H9 (cell line): ENCODE results near the gene KRT34. TPM values are rescaled to one million over a fixed set of nuclear protein-coding genes. Genes with fewer than 3 reads are reported as not detected.
"Not testable (repeated sequence)": the region's sequence is repeated elsewhere in the genome, so short reads cannot be mapped to it uniquely, and the experiment has no call there.

Experiments used
- DNase-seq: peaks from one replicate; pipeline ENCODE4 v3.0.0-alpha.2; 2017
- H2AFZ ChIP-seq: one replicate; pipeline ENCODE4 v1.6.1; 2013; ENCODE audit warnings: mild to moderate bottlenecking, low read length, control low read depth, moderate library complexity
- H2AK5ac ChIP-seq: 2 replicates; pipeline ENCODE4 v1.6.1; 2013; ENCODE audit warnings: low read length, control low read depth, mixed read lengths; ENCODE audit not compliant: insufficient read length
- H2BK120ac ChIP-seq: one replicate; pipeline ENCODE4 v1.6.1; 2013; ENCODE audit warnings: low read depth, mild to moderate bottlenecking, low read length, control low read depth, inconsistent platforms; ENCODE audit not compliant: poor library complexity, severe bottlenecking
- H2BK12ac ChIP-seq: 2 replicates; pipeline ENCODE4 v1.6.1; 2013; ENCODE audit warnings: low read length, control low read depth, mixed read lengths, low read depth; ENCODE audit not compliant: insufficient read length
- H2BK15ac ChIP-seq: 2 replicates; pipeline ENCODE4 v1.6.1; 2013; ENCODE audit warnings: low read depth, low read length, control low read depth
- H2BK20ac ChIP-seq: one replicate; pipeline ENCODE4 v1.6.1; 2013; ENCODE audit warnings: low read depth, mild to moderate bottlenecking, low read length, control low read depth, inconsistent platforms; ENCODE audit not compliant: poor library complexity, severe bottlenecking
- H2BK5ac ChIP-seq: 2 replicates; pipeline ENCODE4 v1.6.1; 2013; ENCODE audit warnings: low read length, control low read depth, mixed read lengths; ENCODE audit not compliant: insufficient read length
- H3K14ac ChIP-seq: 2 replicates; pipeline ENCODE4 v1.6.1; 2013; ENCODE audit warnings: low read length, control low read depth; ENCODE audit not compliant: insufficient read depth
- H3K18ac ChIP-seq: 2 replicates; pipeline ENCODE4 v1.6.1; 2013; ENCODE audit warnings: low read depth, mild to moderate bottlenecking, mixed read lengths, low read length, control low read depth; ENCODE audit not compliant: insufficient read length
- H3K23ac ChIP-seq: 2 replicates; pipeline ENCODE4 v1.6.1; 2013; ENCODE audit warnings: low read length, control low read depth, mixed read lengths, low read depth; ENCODE audit not compliant: insufficient read length
- H3K23me2 ChIP-seq: 2 replicates; pipeline ENCODE4 v1.6.1; 2013; ENCODE audit warnings: low read depth, mild to moderate bottlenecking, mixed read lengths, low read length, control low read depth; ENCODE audit not compliant: insufficient read length, poor library complexity, severe bottlenecking
- H3K27ac ChIP-seq: 2 replicates; pipeline ENCODE4 v1.5.1; 2013; ENCODE audit warnings: low read length, control low read depth, mixed read lengths, low read depth; ENCODE audit not compliant: insufficient read length
- H3K27me3 ChIP-seq: 2 replicates; pipeline ENCODE4 v1.6.1; 2013; ENCODE audit warnings: low read length, control low read depth, inconsistent platforms; ENCODE audit not compliant: insufficient read depth
- H3K4ac ChIP-seq: 2 replicates; pipeline ENCODE4 v1.6.1; 2013; ENCODE audit warnings: low read depth, mild to moderate bottlenecking, control low read depth, inconsistent platforms, low read length, moderate library complexity
- H3K4me1 ChIP-seq: 2 replicates; pipeline ENCODE4 v1.6.1; 2013; ENCODE audit warnings: low read length, control low read depth, inconsistent platforms; ENCODE audit not compliant: insufficient read depth
- H3K4me2 ChIP-seq: 2 replicates; pipeline ENCODE4 v1.6.1; 2013; ENCODE audit warnings: low read length, control low read depth, mixed read lengths; ENCODE audit not compliant: insufficient read length, insufficient read depth
- H3K56ac ChIP-seq: 2 replicates; pipeline ENCODE4 v1.6.1; 2013; ENCODE audit warnings: low read depth, mild to moderate bottlenecking, mixed read lengths, low read length, control low read depth; ENCODE audit not compliant: insufficient read length
- H3K79me1 ChIP-seq: 2 replicates; pipeline ENCODE4 v1.6.1; 2013; ENCODE audit warnings: low read depth, mild to moderate bottlenecking, moderate library complexity, low read length, control low read depth, inconsistent platforms; ENCODE audit not compliant: insufficient read depth, poor library complexity, severe bottlenecking
- H3K79me2 ChIP-seq: 2 replicates; pipeline ENCODE4 v1.6.1; 2013; ENCODE audit warnings: low read length, control low read depth, inconsistent platforms; ENCODE audit not compliant: insufficient read depth
- H3K9ac ChIP-seq: 2 replicates; pipeline ENCODE4 v1.6.1; 2013; ENCODE audit warnings: low read length, control low read depth, mixed read lengths; ENCODE audit not compliant: insufficient read length; ENCODE audit errors: extremely low read depth
- H3K9me3 ChIP-seq: one replicate; pipeline ENCODE4 v1.6.1; 2013; ENCODE audit warnings: low read depth, low read length, inconsistent platforms; ENCODE audit not compliant: control insufficient read depth
- H3T11ph ChIP-seq: one replicate; pipeline ENCODE4 v1.6.1; 2013; ENCODE audit warnings: mild to moderate bottlenecking, low read length, control low read depth, inconsistent platforms
- H4K20me1 ChIP-seq: one replicate; pipeline ENCODE4 v1.6.1; 2013; ENCODE audit not compliant: control insufficient read depth, insufficient read length, insufficient read depth
- H4K5ac ChIP-seq: 2 replicates; pipeline ENCODE4 v1.6.1; 2013; ENCODE audit warnings: low read depth, mild to moderate bottlenecking, mixed read lengths, low read length, control low read depth; ENCODE audit not compliant: insufficient read length
- H4K8ac ChIP-seq: replicated peaks from 2 replicates; pipeline ENCODE4 v1.6.1; 2013; ENCODE audit warnings: low read length, control low read depth, mixed read lengths, low read depth; ENCODE audit not compliant: insufficient read length
- H4K91ac ChIP-seq: 2 replicates; pipeline ENCODE4 v1.6.1; 2013; ENCODE audit warnings: low read depth, mild to moderate bottlenecking, moderate library complexity, mixed read lengths, low read length, control low read depth; ENCODE audit not compliant: insufficient read length
- H3K27ac Mint-ChIP-seq, 3 experiments: 2 replicates in 2 of 3; 3 replicates in 1 of 3; pipeline ENCODE4 v1.8.0; 2020 to 2021; ENCODE audit warnings: mixed read lengths in 3 of 3, mild to moderate bottlenecking in 1 of 3, moderate library complexity in 1 of 3
- H3K27me3 Mint-ChIP-seq: 2 replicates; pipeline ENCODE4 v1.8.0; 2021; ENCODE audit warnings: low read depth, mild to moderate bottlenecking, moderate library complexity, mixed read lengths
- H3K36me3 Mint-ChIP-seq, 3 experiments: 2 replicates in 2 of 3; 3 replicates in 1 of 3; pipeline ENCODE4 v1.8.0; 2020 to 2021; ENCODE audit warnings: low read depth in 3 of 3, mixed read lengths in 3 of 3; ENCODE audit not compliant: insufficient read depth in 1 of 3
- H3K4me1 Mint-ChIP-seq, 2 experiments: 2 replicates each; pipeline ENCODE4 v1.8.0; 2020; ENCODE audit warnings: mixed read lengths in 2 of 2
- H3K4me3 Mint-ChIP-seq, 2 experiments: 2 replicates in 1 of 2; 3 replicates in 1 of 2; pipeline ENCODE4 v1.8.0; 2020 to 2021; ENCODE audit warnings: mild to moderate bottlenecking in 2 of 2, mixed read lengths in 2 of 2, moderate library complexity in 1 of 2
- H3K9me3 Mint-ChIP-seq, 2 experiments: 2 replicates in 1 of 2; 3 replicates in 1 of 2; pipeline ENCODE4 v1.8.0; 2020; ENCODE audit warnings: mild to moderate bottlenecking in 2 of 2, mixed read lengths in 2 of 2, moderate library complexity in 1 of 2
- WGBS: extraction: QIAGEN DNeasy Blood & Tissue Kit; methylation state at CpG from one replicate; pipeline ENCODE4 v1.1.7; 2013; ENCODE audit warnings: missing lambda C conversion rate, low lambda C conversion rate, mixed read lengths; ENCODE audit not compliant: insufficient read length; ENCODE audit errors: extremely low coverage; 5-methylcytosine and 5-hydroxymethylcytosine counted together
- long read RNA-seq: library from polyadenylated mRNA; unstranded; transcript quantifications from one replicate; pipeline ENCODE4 v2.0.0, GENCODE V29; 2020
- total RNA-seq: library from RNA; stranded (reverse); gene quantifications from 2 replicates; pipeline ENCODE4 v1.2.1, GENCODE V29; 2021

The KRT34 gene
- total RNA-seq = not detected in 2 replicates
- long read RNA-seq = 0 reads

DNA sequence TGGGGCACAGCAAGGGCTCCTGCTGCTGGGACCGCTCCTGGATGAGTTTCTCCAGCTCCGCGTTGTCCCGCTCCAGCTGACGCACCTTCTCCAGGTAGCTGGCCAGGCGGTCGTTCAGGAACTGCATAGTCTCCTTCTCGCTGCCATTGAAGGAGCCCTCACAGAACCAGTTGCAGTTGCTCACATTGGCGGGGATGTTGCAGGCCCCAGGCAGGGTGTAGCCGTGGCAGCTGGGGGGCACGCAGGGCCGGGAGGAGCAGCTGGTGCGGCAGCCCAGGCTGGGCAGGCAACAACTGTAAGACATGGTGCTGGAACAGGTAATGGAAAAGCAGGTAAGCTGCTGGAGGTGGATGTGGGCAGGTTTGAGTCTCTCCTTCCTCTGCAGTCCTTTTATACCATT lies at the start of gene KRT34:
KRT34 (minus strand) TSS at position 364 of the 400 bp plus-strand sequence; CDS start at position 304, 60 bp downstream.
- not testable (repeated sequence) for H3K4me1 Mint-ChIP-seq, H3K79me2 ChIP-seq, H3K27me3 Mint-ChIP-seq, H2AK5ac ChIP-seq, H4K91ac ChIP-seq, H3K23ac ChIP-seq, H2BK5ac ChIP-seq, H3K27ac Mint-ChIP-seq, H3K36me3 Mint-ChIP-seq, H4K20me1 ChIP-seq, DNase-seq, H2BK120ac ChIP-seq, H2AFZ ChIP-seq, H3K56ac ChIP-seq, H4K8ac ChIP-seq, H3K4ac ChIP-seq, H3K9ac ChIP-seq, H3K79me1 ChIP-seq, H3K23me2 ChIP-seq, H3K14ac ChIP-seq, H4K5ac ChIP-seq, H3K27me3 ChIP-seq, H2BK12ac ChIP-seq, H3K4me3 Mint-ChIP-seq, H3T11ph ChIP-seq, H3K18ac ChIP-seq, H3K9me3 ChIP-seq, H3K4me1 ChIP-seq, H3K4me2 ChIP-seq, H2BK20ac ChIP-seq, H3K27ac ChIP-seq, H2BK15ac ChIP-seq
- peaks cover 0 to 11% of the 10 kb centered on the region in 2 experiments; a peak in 3 of 5 replicates for H3K9me3 Mint-ChIP-seq
- no CpG with 5 or more reads among the region's 13 CpGs for WGBS

DNA sequence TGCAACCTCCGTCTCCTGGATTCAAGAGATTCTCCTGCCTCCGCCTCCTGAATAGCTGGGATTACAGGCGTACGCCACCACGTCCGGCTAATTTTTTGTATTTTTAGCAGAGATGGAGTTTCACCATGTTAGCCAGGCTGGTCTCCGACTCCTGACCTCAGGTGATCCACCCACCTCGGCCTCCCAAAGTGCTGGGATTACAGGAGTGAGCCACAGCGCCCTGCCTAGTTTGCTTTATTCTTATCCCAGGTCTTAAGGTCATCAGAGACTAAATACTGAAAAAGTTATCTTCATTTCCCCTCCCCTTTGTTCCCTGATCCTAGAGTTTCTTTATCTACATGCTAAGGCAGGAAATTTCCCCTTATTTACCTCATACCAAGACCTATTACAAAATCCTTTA lies 48.3 kb upstream of the KRT34 start:
- H3K27ac ChIP-seq, H4K20me1 ChIP-seq, H2AFZ ChIP-seq, H3K36me3 Mint-ChIP-seq, H3T11ph ChIP-seq, H2BK5ac ChIP-seq, H3K4me1 ChIP-seq, H3K56ac ChIP-seq, H2BK20ac ChIP-seq, H2BK15ac ChIP-seq, H3K9me3 Mint-ChIP-seq, H3K18ac ChIP-seq, H3K4me2 ChIP-seq, H3K9me3 ChIP-seq, H4K8ac ChIP-seq, H3K4me3 Mint-ChIP-seq, H3K79me2 ChIP-seq, H3K27ac Mint-ChIP-seq, H2AK5ac ChIP-seq, H3K9ac ChIP-seq, H2BK120ac ChIP-seq, H4K91ac ChIP-seq, H3K23ac ChIP-seq, H3K27me3 Mint-ChIP-seq, H4K5ac ChIP-seq, H3K14ac ChIP-seq, DNase-seq, H3K27me3 ChIP-seq, H3K79me1 ChIP-seq, H3K4ac ChIP-seq, H2BK12ac ChIP-seq, H3K23me2 ChIP-seq: not testable (repeated sequence)
- peaks cover 9 to 11% of the 10 kb centered on the region in 2 experiments for H3K4me1 Mint-ChIP-seq
- no CpG with 5 or more reads among the region's 9 CpGs for WGBS
